NCI-H748 treated with DMSO at 0.1 percent for 48 hours (cell line): ENCODE measurements around the gene SEPTIN5.
"Not testable (repeated sequence)": the region's sequence is repeated elsewhere in the genome, so short reads cannot be mapped to it uniquely, and the experiment has no call there.

ENCODE experiments used
- DNase-seq: peaks from one replicate; lab custom pipeline; 2025; lab: John Stamatoyannopoulos, UW

SEPTIN5 gene

GRCh38 chr22:19720150-19720827 lies 6.0 kb downstream of the SEPTIN5 start:
- no peak for DNase-seq

- DNase-seq = no peak
Measured at GRCh38 chr22:19720999-19721329, 6.7 kb downstream of the SEPTIN5 start.

- DNase-seq = no peak
Measured at GRCh38 chr22:19721330-19722177, 7.3 kb downstream of the SEPTIN5 start.

GRCh38 chr22:19722178-19722981 lies 8.1 kb downstream of the SEPTIN5 start:
- no peak for DNase-seq

GRCh38 chr22:19722982-19723231 lies 8.6 kb downstream of the SEPTIN5 start:
- DNase-seq = no peak

- no peak for DNase-seq
Measured at GRCh38 chr22:19723232-19723982, 9.1 kb downstream of the SEPTIN5 start, which contains the start of gene GP1BB. Gene GP1BB, plus strand, starts transcription at chr22:19723539. Its CDS starts 31 bp downstream, at chr22:19723570.

GRCh38 chr22:19723983-19724827 lies 9.9 kb downstream of the SEPTIN5 start:
- peak; percentile 9 for DNase-seq

GRCh38 chr22:19724927-19725661 lies 10.8 kb downstream of the SEPTIN5 start:
- no peak for DNase-seq

- not testable (repeated sequence) for DNase-seq
Measured at GRCh38 chr22:19726064-19726788, 11.9 kb downstream of the SEPTIN5 start.

- no peak for DNase-seq
Measured at GRCh38 chr22:19727310-19728150, 13.2 kb downstream of the SEPTIN5 start.

GRCh38 chr22:19728271-19728670 lies 14.0 kb downstream of the SEPTIN5 start:
- no peak for DNase-seq

- DNase-seq = no peak
Measured at GRCh38 chr22:19728836-19729235, 14.5 kb downstream of the SEPTIN5 start.

GRCh38 chr22:19729507-19729906 lies 15.2 kb downstream of the SEPTIN5 start:
- DNase-seq = no peak

GRCh38 chr22:19730198-19730597 lies 15.9 kb downstream of the SEPTIN5 start:
- no peak for DNase-seq

- no peak for DNase-seq
Measured at GRCh38 chr22:19730655-19731360, 16.5 kb downstream of the SEPTIN5 start.

GRCh38 chr22:19731361-19732135 lies 17.2 kb downstream of the SEPTIN5 start:
- DNase-seq = no peak

GRCh38 chr22:19732403-19733113 lies 18.3 kb downstream of the SEPTIN5 start:
- no peak for DNase-seq
